ENCODE measurements around the gene PSMB5.

The PSMB5 gene

DNA sequence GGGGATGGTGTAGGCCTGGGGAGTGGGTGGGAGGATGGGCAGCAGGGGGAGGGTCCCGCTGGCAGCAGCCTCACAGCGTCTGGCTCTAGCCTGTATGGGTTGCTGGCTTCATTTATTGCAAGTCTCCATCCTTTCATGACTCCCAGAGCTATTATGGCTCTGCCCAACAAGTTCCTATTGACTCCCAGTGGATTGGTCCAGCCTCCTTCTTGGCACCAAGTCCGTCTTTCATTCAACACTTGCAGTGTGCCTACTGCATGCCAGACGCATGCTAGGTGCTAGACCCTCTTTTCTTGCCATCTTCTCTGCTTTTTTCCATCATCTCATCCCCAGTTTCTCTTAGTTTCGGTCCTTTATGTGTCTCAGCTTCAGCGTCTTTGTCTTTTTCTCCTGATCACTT, 8.4 kb upstream of the PSMB5 start:
- Histone ChIP-seq H3K36me3 (ENCODE audit: control insufficient read depth, insufficient read depth, low read length) (no peaks in the 10 kb centered on the region), H3K9me3 (ENCODE audit: control insufficient read depth, low read length) (no peaks in the 10 kb centered on the region), H3K4me1 (ENCODE audit: control insufficient read depth, insufficient read depth, low read length) (peaks cover 12% of the 10 kb centered on the region), H3K4me3 (ENCODE audit: insufficient read depth, low read depth, low read length) (no peak overlapping the region), H3K27ac (ENCODE audit: insufficient read depth, low read depth, low read length, poor library complexity, severe bottlenecking) (no peak overlapping the region), H3K27me3 (ENCODE audit: control insufficient read depth, insufficient read depth, low read length, poor library complexity, severe bottlenecking) (no peaks in the 10 kb centered on the region)
- 93 to 95% methylated on average over 6 of the region's 6 CpGs for WGBS, 2 experiments

DNA sequence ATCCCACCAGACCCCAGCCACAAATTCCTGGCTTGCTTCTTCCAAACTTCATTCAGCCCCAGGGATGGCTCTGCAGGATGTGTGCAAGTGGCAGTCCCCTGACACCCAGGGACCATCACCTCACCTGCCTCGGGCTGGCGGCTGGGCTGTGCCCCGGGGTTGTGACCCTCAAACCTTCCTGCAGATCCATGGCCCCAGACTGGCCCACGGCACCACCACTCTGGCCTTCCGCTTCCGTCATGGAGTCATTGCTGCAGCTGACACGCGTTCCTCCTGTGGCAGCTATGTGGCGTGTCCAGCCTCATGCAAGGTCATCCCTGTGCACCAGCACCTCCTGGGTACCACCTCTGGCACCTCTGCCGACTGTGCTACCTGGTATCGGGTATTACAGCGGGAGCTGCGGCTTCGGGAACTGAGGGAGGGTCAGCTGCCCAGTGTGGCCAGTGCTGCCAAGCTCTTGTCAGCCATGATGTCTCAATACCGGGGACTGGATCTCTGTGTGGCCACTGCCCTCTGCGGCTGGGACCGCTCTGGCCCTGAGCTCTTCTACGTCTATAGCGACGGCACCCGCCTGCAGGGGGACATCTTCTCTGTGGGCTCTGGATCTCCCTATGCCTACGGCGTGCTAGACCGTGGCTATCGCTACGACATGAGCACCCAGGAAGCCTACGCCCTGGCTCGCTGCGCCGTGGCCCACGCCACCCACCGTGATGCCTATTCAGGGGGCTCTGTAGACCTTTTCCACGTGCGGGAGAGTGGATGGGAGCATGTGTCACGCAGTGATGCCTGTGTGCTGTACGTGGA, 7.7 kb upstream of the PSMB5 start, which contains the start of gene PSMB11:
Gene PSMB11, plus strand, starts transcription at position 51 of the 804 bp plus-strand sequence. Its CDS starts 14 bp downstream, at position 65.
- Histone ChIP-seq H3K27ac (ENCODE audit: insufficient read depth, low read depth, low read length, poor library complexity, severe bottlenecking) (no peak within 1 kb of the TSS), H3K4me3 (ENCODE audit: insufficient read depth, low read depth, low read length) (no peak within 1 kb of the TSS)
- WGBS, 2 experiments, result 94 to 95% methylated on average over 36 of the region's 36 CpGs

GRCh38 chr14:23041729-23042128, 7.0 kb upstream of the PSMB5 start:
- Histone ChIP-seq H3K4me3 (ENCODE audit: insufficient read depth, low read depth, low read length) (no peak overlapping the region), H3K36me3 (ENCODE audit: control insufficient read depth, insufficient read depth, low read length) (no peaks in the 10 kb centered on the region), H3K27ac (ENCODE audit: insufficient read depth, low read depth, low read length, poor library complexity, severe bottlenecking) (no peak overlapping the region), H3K27me3 (ENCODE audit: control insufficient read depth, insufficient read depth, low read length, poor library complexity, severe bottlenecking) (no peaks in the 10 kb centered on the region), H3K4me1 (ENCODE audit: control insufficient read depth, insufficient read depth, low read length) (peaks cover 12% of the 10 kb centered on the region), H3K9me3 (ENCODE audit: control insufficient read depth, low read length) (no peaks in the 10 kb centered on the region)
- WGBS, 2 experiments, result 95% methylated on average over 8 of the region's 8 CpGs

More for the DNA sequence above, 7.7 kb upstream of the PSMB5 start, which contains the start of gene PSMB11:
- H3K27me3 ChIP-seq (ENCODE audit: control insufficient read depth, insufficient read depth, low read length, poor library complexity, severe bottlenecking), result no peaks in the 10 kb centered on the region
- no peaks in the 10 kb centered on the region for H3K9me3 ChIP-seq (ENCODE audit: control insufficient read depth, low read length)
- no peaks in the 10 kb centered on the region for H3K36me3 ChIP-seq (ENCODE audit: control insufficient read depth, insufficient read depth, low read length)
- peaks cover 12% of the 10 kb centered on the region for H3K4me1 ChIP-seq (ENCODE audit: control insufficient read depth, insufficient read depth, low read length)

DNA sequence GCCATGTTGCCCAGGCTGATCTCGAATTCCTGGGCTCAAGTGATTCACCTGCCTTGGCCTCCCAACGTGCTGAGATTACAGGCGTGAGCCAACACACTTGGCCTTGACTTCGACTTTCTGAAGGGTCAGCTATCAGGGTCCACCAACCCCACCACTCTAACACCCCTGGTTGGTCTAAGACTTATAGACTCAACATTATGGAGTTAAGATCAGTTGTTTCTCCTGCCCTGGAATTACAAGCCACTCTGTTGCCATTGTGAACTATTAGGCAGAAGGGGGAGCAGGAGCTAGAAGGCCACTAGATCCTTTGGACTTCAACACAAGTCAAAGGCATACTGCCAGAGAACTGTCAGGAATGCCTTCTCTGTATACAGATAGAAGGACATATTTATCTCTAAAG, 5.4 kb upstream of the PSMB5 start:
- no peaks in the 10 kb centered on the region for H3K36me3 ChIP-seq (ENCODE audit: control insufficient read depth, insufficient read depth, low read length)
- WGBS, 2 experiments, result 87 to 91% methylated on average over 4 of the region's 4 CpGs
- no peak overlapping the region for H3K4me3 ChIP-seq (ENCODE audit: insufficient read depth, low read depth, low read length)
- no peaks in the 10 kb centered on the region for H3K27me3 ChIP-seq (ENCODE audit: control insufficient read depth, insufficient read depth, low read length, poor library complexity, severe bottlenecking)
- H3K9me3 ChIP-seq (ENCODE audit: control insufficient read depth, low read length), result no peaks in the 10 kb centered on the region
- H3K4me1 ChIP-seq (ENCODE audit: control insufficient read depth, insufficient read depth, low read length), result peaks cover 12% of the 10 kb centered on the region
- no peak overlapping the region for H3K27ac ChIP-seq (ENCODE audit: insufficient read depth, low read depth, low read length, poor library complexity, severe bottlenecking)

DNA sequence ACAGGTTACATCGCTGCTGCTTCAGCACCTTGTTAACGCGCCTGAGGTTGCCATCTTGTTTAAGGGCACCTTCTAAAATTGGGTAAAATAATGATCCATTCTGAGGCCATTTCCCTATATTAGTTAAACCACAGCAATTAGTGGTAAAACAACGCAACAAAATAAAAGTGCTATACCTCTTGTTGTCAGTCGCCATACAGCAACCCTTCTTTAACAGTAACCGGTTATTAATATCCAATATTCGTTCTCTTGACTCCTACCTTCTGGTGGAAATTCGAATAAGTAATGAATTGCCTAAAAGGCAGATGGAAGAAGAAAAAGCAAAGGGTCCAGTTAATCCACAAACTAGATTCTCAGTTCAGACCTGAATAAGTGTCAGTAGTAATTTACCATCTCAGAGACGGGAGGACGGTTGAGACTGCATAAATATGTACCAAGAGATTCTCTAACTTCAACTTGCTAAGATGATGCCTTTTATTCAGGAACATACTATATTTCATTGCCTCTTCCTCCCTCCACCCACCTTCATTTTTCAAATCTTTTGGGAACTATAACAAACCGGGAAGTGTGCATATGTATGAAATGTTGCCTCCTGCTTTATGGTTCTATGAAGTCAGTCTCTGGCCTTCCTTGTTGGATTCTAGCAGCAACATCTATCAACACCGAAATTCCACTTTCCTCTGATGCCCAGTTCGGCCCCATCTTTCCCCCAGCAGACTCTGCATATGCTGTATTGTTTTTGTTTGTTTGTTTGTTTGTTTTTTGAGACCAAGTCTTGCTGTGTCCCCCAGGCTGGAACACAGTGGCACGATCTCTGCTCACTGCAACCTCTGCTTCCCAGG, 824 bp upstream of the PSMB5 start:
- no peaks in the 10 kb centered on the region for H3K9me3 ChIP-seq (ENCODE audit: control insufficient read depth, low read length)
- peak overlapping the region; percentile 81 for H3K4me3 ChIP-seq (ENCODE audit: insufficient read depth, low read depth, low read length)
- 72 to 75% methylated on average over 14 of the region's 14 CpGs for WGBS, 2 experiments
- H3K27ac ChIP-seq (ENCODE audit: insufficient read depth, low read depth, low read length, poor library complexity, severe bottlenecking), result peak overlapping the region; percentile 97
- no peaks in the 10 kb centered on the region for H3K27me3 ChIP-seq (ENCODE audit: control insufficient read depth, insufficient read depth, low read length, poor library complexity, severe bottlenecking)
- peaks cover 5% of the 10 kb centered on the region for H3K4me1 ChIP-seq (ENCODE audit: control insufficient read depth, insufficient read depth, low read length)
- H3K36me3 ChIP-seq (ENCODE audit: control insufficient read depth, insufficient read depth, low read length), result peaks cover 30% of the 10 kb centered on the region

- H3K36me3 ChIP-seq (ENCODE audit: control insufficient read depth, insufficient read depth, low read length), result peaks cover 38% of the 10 kb centered on the region
- peaks cover 5% of the 10 kb centered on the region for H3K4me1 ChIP-seq (ENCODE audit: control insufficient read depth, insufficient read depth, low read length)
- H3K27ac ChIP-seq (ENCODE audit: insufficient read depth, low read depth, low read length, poor library complexity, severe bottlenecking), result peak overlapping the region; percentile 97
- WGBS, 2 experiments, result 41 to 42% methylated on average over 17 of the region's 17 CpGs
- H3K4me3 ChIP-seq (ENCODE audit: insufficient read depth, low read depth, low read length), result peak overlapping the region; percentile 81
- H3K27me3 ChIP-seq (ENCODE audit: control insufficient read depth, insufficient read depth, low read length, poor library complexity, severe bottlenecking), result no peaks in the 10 kb centered on the region
- H3K9me3 ChIP-seq (ENCODE audit: control insufficient read depth, low read length), result no peaks in the 10 kb centered on the region
Observed at GRCh38 chr14:23033801-23034497, 751 bp downstream of the PSMB5 start.

- Histone ChIP-seq H3K36me3 (ENCODE audit: control insufficient read depth, insufficient read depth, low read length) (peaks cover 38% of the 10 kb centered on the region), H3K4me3 (ENCODE audit: insufficient read depth, low read depth, low read length) (peak overlapping the region; percentile 81), H3K27me3 (ENCODE audit: control insufficient read depth, insufficient read depth, low read length, poor library complexity, severe bottlenecking) (no peaks in the 10 kb centered on the region), H3K9me3 (ENCODE audit: control insufficient read depth, low read length) (no peaks in the 10 kb centered on the region), H3K27ac (ENCODE audit: insufficient read depth, low read depth, low read length, poor library complexity, severe bottlenecking) (no peak overlapping the region), H3K4me1 (ENCODE audit: control insufficient read depth, insufficient read depth, low read length) (peaks cover 5% of the 10 kb centered on the region)
- WGBS, 2 experiments, result 92 to 95% methylated on average over 10 of the region's 10 CpGs
Observed at GRCh38 chr14:23033251-23033727, 1.4 kb downstream of the PSMB5 start.

GRCh38 chr14:23030936-23031335, 3.8 kb downstream of the PSMB5 start:
- H3K27me3 ChIP-seq (ENCODE audit: control insufficient read depth, insufficient read depth, low read length, poor library complexity, severe bottlenecking), result no peaks in the 10 kb centered on the region
- H3K36me3 ChIP-seq (ENCODE audit: control insufficient read depth, insufficient read depth, low read length), result peaks cover 41% of the 10 kb centered on the region
- 96 to 97% methylated on average over 4 of the region's 4 CpGs for WGBS, 2 experiments
- no peak overlapping the region for H3K4me3 ChIP-seq (ENCODE audit: insufficient read depth, low read depth, low read length)
- H3K4me1 ChIP-seq (ENCODE audit: control insufficient read depth, insufficient read depth, low read length), result peaks cover 5% of the 10 kb centered on the region
- no peaks in the 10 kb centered on the region for H3K9me3 ChIP-seq (ENCODE audit: control insufficient read depth, low read length)
- no peak overlapping the region for H3K27ac ChIP-seq (ENCODE audit: insufficient read depth, low read depth, low read length, poor library complexity, severe bottlenecking)

- no peaks in the 10 kb centered on the region for H3K9me3 ChIP-seq (ENCODE audit: control insufficient read depth, low read length)
- H3K4me1 ChIP-seq (ENCODE audit: control insufficient read depth, insufficient read depth, low read length), result peaks cover 16% of the 10 kb centered on the region
- H3K36me3 ChIP-seq (ENCODE audit: control insufficient read depth, insufficient read depth, low read length), result peaks cover 52% of the 10 kb centered on the region
- no peaks in the 10 kb centered on the region for H3K27me3 ChIP-seq (ENCODE audit: control insufficient read depth, insufficient read depth, low read length, poor library complexity, severe bottlenecking)
- 98% methylated on average over 2 of the region's 2 CpGs for WGBS, 2 experiments
- H3K27ac ChIP-seq (ENCODE audit: insufficient read depth, low read depth, low read length, poor library complexity, severe bottlenecking), result no peak overlapping the region
- no peak overlapping the region for H3K4me3 ChIP-seq (ENCODE audit: insufficient read depth, low read depth, low read length)
Observed at GRCh38 chr14:23028799-23029198, 5.9 kb downstream of the PSMB5 start.

Data from ectodermal cell (in vitro differentiated cells).